SHP77 treated with DMSO at 0.1 percent for 48 hours (cell line): Measurements from ENCODE around the gene MCL1.

Source experiments
- DNase-seq: peaks from one replicate; lab custom pipeline; 2025; lab: John Stamatoyannopoulos, UW

MCL1 gene

DNA sequence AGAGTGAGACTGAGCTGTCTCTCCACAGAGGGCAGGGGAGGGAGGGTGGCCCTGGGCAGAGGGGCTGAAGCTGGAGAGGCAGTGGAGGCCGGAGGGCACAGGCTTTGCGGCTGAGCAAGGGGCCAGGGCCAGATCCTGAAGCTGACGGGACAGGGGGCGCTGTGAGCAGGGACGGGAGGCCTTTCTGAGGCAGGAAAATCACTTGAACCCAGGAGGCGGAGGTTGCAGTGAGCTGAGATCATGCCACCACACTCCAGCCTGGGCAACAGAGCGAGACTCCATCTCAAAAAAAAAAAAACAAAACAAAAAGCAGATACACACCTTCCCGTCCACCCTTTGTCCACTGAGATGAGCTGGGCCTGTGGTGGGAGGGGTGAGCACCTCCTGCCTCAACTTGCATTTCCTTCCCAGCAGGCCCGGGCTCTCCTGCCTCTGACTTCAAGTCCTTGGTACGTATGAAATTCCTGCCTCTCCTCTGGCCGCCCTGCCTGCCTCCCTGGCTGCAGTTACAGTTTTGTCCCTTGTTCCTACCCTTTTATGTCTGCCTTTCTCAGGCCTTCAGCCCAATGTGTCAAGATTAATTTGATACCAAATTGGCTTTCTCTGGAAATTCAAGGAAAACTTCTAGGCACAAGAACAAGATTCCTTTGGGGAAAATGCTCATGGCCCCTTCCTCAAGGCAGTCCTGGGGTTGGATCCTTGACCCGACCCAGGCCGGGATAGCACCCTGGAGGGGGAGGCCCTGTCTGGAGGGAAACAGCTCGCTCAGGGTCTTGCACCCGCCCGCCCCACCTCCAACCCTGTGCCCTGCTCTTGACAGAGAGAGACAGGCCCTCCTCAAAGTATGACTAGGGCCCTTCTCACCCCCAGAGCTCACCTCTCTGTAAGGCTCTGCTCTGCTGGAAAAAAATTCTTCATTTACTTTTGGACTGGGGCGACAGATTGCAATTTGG, 41.4 kb downstream of the MCL1 start:
- DNase-seq, result no peak

GRCh38 chr1:150536836-150537731, 42.3 kb downstream of the MCL1 start:
- DNase-seq, result no peak

DNA sequence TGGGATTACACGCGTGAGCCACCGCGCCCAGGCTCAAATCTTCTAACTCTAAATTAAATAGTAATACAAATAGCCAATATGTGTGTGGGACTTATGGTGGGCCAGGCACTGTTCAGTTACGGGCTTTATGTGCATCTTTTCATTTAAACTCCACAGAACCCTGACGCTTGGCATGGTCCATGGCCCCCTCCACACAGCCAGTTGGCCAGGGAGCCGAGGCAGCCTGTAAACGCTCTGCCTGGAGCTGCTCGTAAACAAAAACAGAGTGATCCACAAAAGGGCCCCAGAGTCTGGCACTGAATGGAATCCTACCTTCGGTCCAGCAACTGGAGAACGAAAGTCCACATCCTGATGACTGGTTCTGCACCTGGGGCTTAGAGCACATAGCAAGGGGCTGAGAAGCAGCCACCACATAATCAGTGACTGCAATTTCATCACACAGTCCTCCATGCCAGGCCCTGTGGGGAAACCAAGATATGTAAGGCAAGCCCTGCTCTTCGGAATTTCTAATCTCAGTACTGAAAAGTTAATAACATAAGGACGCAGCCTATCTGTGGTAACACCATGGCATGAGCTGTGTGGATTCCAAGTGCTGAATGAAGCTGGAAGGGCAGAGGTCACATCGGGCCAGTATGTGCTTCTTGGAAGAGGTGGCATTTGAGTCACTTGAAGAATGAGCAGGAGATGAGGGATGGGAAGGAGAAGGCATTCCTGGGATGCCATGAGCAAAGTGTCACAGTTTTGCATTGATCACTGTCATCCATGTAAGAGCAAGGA, 43.7 kb downstream of the MCL1 start:
- DNase-seq, result no peak

DNA sequence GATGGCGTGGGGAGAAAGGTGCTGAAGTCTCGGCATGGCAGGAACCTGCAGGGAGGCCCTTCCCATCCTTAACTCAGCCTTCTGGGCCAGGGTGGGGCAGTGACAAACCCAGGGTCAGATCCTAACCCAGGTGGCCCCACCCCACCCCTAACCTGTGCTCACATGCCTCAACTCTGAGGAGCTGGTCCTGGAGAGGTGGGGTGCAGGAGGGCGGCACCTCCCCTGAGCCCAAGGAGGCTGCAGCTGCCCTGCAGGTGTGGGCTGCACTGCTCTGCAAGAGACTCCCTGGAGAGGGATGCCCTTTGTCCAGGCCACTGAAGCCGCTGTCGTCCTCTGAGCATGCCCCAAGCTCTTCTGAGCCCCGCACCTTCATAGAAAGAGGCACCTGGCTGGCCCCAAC, 45.4 kb downstream of the MCL1 start:
- DNase-seq, result no peak

- DNase-seq, result no peak
These were observed 46.5 kb downstream of the MCL1 start for GRCh38 chr1:150532860-150533259.

- DNase-seq, result no peak
These were observed 48.8 kb downstream of the MCL1 start for GRCh38 chr1:150530491-150531159.

DNA sequence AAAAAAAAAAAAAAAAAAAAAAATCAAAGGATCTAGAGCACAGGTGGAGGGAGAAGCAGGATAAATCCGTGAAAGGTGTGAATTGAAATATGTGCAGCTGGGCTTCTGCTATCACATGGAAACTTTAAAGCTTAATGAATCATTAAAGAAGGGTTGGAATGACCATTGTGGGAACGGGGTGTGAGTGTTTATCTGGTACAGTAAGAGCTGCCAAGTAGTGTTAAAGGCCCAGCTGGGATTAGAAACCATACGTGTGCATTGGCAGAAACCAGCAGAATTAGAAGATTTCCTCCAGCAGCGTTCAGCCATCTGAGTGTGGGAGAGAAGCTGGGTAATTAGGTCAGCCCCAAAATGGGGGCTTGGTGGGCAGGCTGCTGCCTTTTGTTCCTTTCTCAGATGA, 50.4 kb downstream of the MCL1 start:
- DNase-seq, result no peak

- no peak for DNase-seq
These were observed 51.2 kb downstream of the MCL1 start for GRCh38 chr1:150528196-150528595.

- no peak for DNase-seq
These were observed 54.1 kb downstream of the MCL1 start for GRCh38 chr1:150525348-150525747.
